ENCODE results near the gene CFAP20.

The CFAP20 gene

GRCh38 chr16:58129097-58129936 lies at the start of gene CFAP20:
Gene CFAP20, minus strand, starts transcription at chr16:58129381. Its CDS starts 266 bp downstream, at chr16:58129115.
- DNase-seq = peak; percentile 71 to 100 (median 96)

GRCh38 chr16:58177353-58177710 lies 48.2 kb upstream of the CFAP20 start:
- no peak for DNase-seq

- DNase-seq = no peak
Observed at GRCh38 chr16:58176608-58177352, 47.6 kb upstream of the CFAP20 start.

DNA sequence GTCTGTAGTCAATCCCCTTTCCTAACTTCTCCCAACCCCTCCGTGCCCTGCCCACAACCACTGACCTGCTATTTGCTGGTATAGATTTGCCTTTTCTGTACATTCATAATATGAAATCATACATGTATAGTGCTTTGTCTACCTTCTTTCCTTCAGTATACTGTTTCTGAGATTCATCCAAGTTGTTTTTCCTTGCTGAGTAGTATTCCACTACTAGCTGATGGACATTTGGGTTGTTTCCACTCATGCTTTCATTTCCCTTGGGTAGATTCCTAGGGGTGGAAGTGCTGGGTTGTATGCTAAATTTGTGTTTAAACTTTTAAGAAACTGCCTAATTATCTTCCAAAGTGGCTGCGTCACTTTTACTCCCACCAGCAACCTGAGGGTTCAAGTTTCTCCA lies 41.0 kb upstream of the CFAP20 start:
- DNase-seq = no peak

DNA sequence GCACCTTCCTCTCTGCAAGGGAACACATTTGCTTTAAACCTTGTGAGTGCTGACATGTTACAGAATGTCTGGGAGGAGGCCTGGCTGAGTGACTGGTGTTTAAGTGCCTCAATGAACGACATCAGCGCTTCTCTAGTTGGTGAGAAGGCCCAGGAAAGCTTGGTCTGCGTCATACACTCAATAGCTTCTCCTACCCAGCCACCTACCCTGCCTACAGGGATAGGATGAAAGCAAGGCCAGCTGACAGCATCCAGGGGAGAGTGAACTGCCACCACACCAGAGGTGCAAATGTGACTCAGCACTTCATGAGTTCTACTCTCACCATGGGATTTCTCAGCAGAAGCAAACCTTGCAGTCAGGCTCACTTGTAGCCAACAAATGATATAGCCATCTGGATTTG lies 31.7 kb upstream of the CFAP20 start:
- DNase-seq = no peak

GRCh38 chr16:58158725-58159124 lies 29.5 kb upstream of the CFAP20 start:
- peak in 1 of 58 donors; percentile 57 for DNase-seq

- DNase-seq = no peak
Observed at GRCh38 chr16:58157951-58158540, 28.9 kb upstream of the CFAP20 start.

DNA sequence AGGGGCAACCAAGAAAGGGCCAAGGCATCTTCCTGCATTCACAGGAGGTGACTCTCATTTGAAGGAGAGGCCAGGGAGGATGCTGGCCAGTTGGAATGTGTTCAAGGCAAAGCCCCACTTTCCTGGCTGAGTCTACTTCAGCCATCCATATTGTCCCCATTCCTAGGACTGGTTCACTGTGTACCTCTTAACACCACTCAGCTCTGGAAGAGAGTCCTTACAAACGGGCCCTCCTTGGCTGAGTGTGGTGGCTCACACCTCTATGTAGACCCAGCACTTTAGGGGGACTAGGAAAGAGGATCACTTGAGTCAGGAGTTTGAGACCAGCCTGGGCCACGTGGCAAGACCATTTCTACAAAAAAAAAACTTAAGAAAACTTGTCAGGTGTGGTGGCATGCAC lies 28.1 kb upstream of the CFAP20 start:
- DNase-seq = no peak

GRCh38 chr16:58155839-58156238 lies 26.7 kb upstream of the CFAP20 start:
- no peak for DNase-seq

GRCh38 chr16:58154345-58154744 lies 25.2 kb upstream of the CFAP20 start:
- no peak for DNase-seq

- no peak for DNase-seq
Observed at GRCh38 chr16:58152246-58152868, 23.2 kb upstream of the CFAP20 start.

GRCh38 chr16:58148526-58148925 lies 19.3 kb upstream of the CFAP20 start:
- no peak for DNase-seq

- no peak for DNase-seq
Observed at GRCh38 chr16:58148099-58148498, 18.9 kb upstream of the CFAP20 start.

GRCh38 chr16:58138852-58139251 lies 9.7 kb upstream of the CFAP20 start:
- DNase-seq = no peak

GRCh38 chr16:58137581-58137980 lies 8.4 kb upstream of the CFAP20 start:
- no peak for DNase-seq

DNA sequence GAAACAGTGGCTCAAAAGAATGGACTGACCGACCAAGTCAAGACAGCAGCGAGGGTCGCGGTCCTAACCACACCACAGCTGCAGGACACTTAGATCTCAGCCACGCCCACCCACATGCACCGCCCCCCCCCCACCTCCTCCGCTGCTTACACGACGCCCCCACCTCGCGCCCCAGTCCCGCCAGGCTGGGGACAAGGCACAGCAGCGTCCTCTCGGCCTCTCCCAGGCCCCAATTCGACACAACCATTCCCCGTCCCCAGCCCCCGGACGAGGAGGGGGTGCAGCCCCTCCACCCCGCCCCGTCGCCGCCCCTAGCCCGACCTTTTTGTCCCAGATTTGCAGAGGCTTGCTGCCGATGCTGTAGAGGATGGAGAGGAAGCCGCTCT lies 477 bp downstream of the CFAP20 start:
- DNase-seq = peak in 19 of 58 donors; percentile 29 to 70 (median 44)

GRCh38 chr16:58128181-58128631 lies 975 bp downstream of the CFAP20 start:
- peak in 23 of 58 donors; percentile 11 to 70 (median 37) for DNase-seq

GRCh38 chr16:58127634-58128033 lies 1.5 kb downstream of the CFAP20 start:
- DNase-seq = no peak

GRCh38 chr16:58127033-58127556 lies 2.1 kb downstream of the CFAP20 start:
- peak in 3 of 58 donors; percentile 19 to 29 (median 22) for DNase-seq

DNA sequence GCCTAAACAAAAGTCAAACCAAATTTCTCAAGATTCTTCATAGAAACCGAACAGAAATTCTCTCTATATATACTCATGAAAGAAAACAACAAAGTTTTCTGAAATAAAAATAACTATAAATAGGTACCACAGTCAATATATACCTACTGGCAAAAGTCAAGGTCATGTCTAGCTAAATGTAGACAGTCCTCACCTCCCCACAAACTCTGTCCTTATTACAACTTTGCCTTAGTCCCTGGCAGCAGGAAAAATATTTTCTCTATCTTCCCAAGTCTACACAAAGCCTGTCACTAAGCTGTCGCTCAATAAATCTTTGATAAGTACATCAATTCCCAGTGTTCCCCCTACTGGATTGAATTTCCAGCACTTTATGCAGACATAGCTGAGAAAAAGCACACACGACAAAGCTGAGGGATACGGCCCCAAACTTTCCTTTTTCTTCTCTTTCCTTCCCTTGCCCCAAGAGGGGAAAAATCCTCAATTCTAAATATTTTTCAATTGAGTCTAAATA lies 2.7 kb downstream of the CFAP20 start:
- DNase-seq = no peak

- DNase-seq = peak in 4 of 58 donors; percentile 9 to 20 (median 17)
Observed at GRCh38 chr16:58125781-58126335, 3.3 kb downstream of the CFAP20 start.

Data from anterior cingulate cortex (tissue), 58 donors.